GM21717 (cell line): ENCODE results near the gene GAS7.

Experiments
- ATAC-seq: cut with Tn5 transposase; IDR thresholded peaks from one replicate; pipeline ENCODE4 v1.9.1; 2021; ENCODE audit warnings: mild to moderate bottlenecking, moderate library complexity; ENCODE audit not compliant: unreplicated experiment

The GAS7 gene

GRCh38 chr17:10139577-10139976 lies 58.8 kb downstream of the GAS7 start:
- ATAC-seq: no peak

- no peak for ATAC-seq
These were observed 62.0 kb downstream of the GAS7 start for GRCh38 chr17:10136258-10136981.

DNA sequence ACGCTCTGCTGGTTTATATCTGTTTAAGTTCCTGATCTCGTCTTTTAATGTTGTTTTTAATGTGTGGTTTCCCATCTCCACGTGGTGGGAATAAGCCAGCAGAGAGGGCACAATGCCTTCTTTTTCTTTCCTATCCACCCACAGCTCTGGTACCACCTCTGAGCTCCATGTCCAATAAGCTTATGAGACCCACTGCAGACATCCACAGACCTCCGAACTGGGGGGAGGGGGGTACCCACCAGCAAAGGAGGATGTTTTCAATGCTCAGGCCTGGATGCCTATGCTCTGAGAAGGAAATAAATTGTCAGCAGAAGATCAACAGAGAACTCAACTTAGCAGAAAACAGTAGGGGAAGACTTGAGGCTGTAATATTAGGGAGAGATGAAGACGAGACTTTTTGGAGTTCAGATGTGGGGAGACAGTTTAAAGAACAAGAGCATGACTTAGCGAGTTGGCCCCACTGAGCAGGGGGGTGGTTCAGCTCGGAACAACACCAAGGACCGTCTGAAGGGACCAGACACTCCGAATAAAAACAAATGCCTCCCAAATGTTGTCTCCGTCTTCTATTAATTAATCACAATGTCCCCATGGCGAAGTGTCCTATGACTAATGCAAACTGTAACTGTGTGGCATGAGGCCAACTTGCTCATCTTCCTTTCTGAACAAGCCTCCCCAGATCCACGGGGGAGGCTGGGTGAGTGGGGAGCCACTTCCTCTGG lies 62.7 kb downstream of the GAS7 start:
- no peak for ATAC-seq

DNA sequence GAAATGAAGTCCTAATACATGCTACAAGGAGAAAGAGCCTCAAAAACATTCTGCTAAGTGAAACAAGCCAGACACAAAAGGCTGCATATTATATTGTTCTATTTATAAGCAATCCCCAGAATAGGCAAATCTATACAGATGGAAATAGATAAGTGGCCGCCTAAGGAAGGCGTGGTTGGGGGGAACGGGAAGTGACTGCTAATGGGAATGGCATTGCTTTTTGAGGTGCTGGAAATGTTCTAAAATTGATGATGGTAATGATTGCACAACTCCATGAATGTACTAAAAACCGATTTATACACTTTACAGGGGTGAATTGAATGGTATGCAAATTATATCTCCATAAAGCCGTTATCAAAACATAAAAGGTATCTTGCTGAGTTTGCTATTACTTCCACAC lies 67.7 kb downstream of the GAS7 start:
- ATAC-seq: no peak

DNA sequence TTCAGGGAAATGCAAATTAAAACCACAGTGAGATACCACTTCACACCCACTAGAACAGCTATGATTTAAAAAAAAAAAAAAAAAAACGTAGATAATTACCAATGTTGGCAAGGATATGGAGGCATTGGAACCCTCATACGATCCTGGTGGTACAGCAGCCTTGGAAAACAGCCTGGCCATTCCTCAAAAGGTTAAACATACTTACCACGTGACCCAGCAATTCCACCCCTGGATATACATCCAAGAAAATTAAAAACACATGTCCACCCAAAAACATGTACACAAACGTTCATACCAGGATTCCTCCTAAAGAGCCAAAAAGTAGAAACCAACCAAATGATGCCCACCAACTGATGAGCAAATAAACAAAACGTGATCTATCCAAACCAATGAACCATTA lies 68.1 kb downstream of the GAS7 start:
- ATAC-seq: no peak

DNA sequence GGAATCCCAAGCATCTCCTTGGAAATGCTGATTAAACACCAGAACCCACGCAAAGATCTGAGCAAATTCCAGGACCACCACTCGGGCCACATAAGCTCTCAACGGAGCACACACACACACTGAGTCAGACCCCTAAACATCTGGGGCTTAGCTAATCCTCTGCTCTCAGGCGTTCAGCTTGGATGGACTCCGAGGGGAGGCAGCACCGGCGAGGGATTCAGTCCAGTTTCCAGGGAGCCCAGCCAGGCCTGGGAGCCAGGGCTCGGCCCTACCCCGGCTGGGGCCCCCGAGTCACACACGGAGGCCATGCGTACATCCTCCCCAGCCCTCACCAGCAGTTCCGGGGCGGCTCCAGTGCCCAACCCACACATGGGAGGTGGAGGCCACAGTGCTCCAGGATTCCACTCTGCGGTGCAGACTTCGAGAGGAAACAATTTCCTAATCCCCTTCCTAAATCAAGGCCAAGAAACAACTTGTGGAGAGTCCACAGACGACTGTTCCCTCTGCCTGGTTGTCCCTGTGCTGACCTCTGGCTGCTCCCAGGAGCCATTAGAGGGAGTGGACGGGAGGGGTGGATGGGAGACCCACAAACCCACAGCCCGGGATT lies 70.5 kb downstream of the GAS7 start:
- no peak for ATAC-seq

GRCh38 chr17:10126616-10127501 lies 71.5 kb downstream of the GAS7 start:
- ATAC-seq: no peak

DNA sequence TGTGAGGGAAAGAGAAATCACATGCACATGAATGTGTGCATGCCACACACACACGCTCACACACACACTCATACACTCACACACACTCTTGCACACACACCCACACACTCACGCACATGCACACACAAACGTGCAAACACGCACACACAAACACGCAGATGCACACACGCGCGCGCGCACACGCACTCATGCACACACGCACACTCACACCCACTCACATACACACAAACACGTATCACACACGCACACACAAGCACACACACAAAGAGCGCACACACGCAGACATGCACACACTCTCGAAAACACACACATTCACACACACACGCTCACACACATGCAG lies 72.2 kb downstream of the GAS7 start:
- ATAC-seq: no peak

DNA sequence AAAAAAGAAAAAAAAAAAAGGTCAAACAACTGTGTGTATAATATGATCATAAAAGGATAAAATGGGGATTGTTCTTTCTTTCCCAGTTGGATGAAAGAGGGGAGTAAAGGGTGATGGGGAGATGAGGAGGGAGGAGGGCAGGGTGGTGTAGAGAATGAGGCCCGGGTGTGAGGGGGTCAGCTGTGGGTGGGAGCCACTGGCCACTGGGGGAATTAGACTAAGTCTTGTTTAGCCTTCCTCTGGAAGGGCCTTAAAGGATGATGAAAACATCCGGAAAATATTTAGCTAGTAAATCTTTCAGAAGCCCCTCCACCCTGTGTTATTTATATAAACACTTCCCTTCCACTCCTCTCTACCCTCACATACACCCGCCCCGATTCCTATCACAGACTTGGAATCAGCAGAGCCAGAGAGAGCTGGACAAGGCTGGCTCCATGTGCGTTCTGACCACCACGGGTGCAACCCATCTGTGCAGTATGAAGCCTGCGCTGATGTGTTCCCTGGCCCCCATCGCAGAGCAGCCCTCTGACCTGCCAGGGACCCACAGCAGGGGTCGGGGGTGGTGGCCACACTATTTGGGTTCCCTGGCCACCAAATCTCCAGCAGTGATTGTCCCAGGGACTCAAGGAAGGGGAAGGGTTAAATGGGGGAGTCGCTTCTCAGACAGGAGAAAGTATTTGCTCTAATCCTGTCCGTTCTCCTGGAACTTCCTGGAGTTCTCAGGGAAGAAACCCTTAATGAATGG lies 72.7 kb downstream of the GAS7 start:
- no peak for ATAC-seq

- no peak for ATAC-seq
These were observed 75.3 kb downstream of the GAS7 start for GRCh38 chr17:10123093-10123492.

- no peak for ATAC-seq
These were observed 76.3 kb downstream of the GAS7 start for GRCh38 chr17:10121971-10122707.

GRCh38 chr17:10120749-10121148 lies 77.7 kb downstream of the GAS7 start:
- ATAC-seq: no peak

DNA sequence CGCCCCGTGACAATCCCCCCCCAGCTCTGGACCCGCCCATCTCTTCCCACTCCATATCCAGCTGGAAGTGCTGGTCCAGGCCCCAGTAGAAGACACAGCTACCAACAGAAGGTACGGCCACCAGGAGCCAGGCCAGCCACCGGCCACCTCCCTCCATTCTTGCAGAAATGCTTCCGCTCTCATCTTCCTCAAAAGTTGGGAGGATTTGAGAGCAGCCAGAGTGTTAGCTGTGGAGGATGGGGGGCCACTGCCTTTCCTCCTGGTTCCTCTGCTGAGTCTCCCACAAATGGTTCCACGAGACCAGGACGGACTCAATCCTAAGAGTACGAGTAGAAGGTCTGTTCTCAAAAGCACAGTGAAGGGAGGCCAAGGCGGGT lies 78.3 kb downstream of the GAS7 start:
- ATAC-seq: no peak

- no peak for ATAC-seq
These were observed 79.0 kb downstream of the GAS7 start for GRCh38 chr17:10119203-10120108.

- no peak for ATAC-seq
These were observed 79.6 kb downstream of the GAS7 start for GRCh38 chr17:10118788-10119130.

- no peak for ATAC-seq
These were observed 80.8 kb downstream of the GAS7 start for GRCh38 chr17:10117581-10118001.

GRCh38 chr17:10116753-10117420 lies 81.5 kb downstream of the GAS7 start:
- no peak for ATAC-seq

- no peak for ATAC-seq
These were observed 82.1 kb downstream of the GAS7 start for GRCh38 chr17:10116267-10116666.
